ENCODE measurements around the gene CSPG5.

CSPG5 gene

DNA sequence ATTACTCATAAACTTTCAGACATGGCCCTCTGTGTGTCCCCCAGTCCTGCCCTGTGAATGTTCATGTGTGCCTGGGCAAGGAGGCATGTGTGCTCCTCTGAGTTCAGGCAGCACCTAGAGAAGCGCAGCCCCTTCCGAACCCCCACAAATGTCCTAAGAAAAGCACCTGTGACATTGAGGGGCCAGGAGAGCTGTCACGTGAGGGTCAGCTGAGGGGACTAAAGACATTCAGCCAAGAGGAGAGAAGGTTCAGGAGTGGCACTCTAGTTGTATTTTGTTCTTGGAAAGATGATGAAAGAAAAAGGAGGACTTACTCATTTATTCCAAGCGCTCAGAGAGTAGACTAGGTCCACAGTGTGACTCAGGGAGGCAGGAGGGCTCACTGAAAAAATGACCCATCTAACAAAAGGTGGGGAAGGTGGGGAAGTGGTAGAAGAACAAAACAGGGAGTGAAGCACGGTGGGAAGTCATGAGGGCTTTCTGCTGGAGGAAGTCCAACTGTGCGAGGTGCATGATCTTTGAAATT is 37.0 kb downstream of the CSPG5 start:
- TF ChIP-seq, protein P1, sequence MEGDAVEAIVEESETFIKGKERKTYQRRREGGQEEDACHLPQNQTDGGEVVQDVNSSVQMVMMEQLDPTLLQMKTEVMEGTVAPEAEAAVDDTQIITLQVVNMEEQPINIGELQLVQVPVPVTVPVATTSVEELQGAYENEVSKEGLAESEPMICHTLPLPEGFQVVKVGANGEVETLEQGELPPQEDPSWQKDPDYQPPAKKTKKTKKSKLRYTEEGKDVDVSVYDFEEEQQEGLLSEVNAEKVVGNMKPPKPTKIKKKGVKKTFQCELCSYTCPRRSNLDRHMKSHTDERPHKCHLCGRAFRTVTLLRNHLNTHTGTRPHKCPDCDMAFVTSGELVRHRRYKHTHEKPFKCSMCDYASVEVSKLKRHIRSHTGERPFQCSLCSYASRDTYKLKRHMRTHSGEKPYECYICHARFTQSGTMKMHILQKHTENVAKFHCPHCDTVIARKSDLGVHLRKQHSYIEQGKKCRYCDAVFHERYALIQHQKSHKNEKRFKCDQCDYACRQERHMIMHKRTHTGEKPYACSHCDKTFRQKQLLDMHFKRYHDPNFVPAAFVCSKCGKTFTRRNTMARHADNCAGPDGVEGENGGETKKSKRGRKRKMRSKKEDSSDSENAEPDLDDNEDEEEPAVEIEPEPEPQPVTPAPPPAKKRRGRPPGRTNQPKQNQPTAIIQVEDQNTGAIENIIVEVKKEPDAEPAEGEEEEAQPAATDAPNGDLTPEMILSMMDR (conservative IDR thresholded peaks at IDR 0.05; ENCODE audit: low read depth, low read length), result no peak
- H3K4me3 ChIP-seq (ENCODE audit: low read depth, low read length), result no peak overlapping the region
- DNase-seq (ENCODE audit: low read depth), result no peak

DNA sequence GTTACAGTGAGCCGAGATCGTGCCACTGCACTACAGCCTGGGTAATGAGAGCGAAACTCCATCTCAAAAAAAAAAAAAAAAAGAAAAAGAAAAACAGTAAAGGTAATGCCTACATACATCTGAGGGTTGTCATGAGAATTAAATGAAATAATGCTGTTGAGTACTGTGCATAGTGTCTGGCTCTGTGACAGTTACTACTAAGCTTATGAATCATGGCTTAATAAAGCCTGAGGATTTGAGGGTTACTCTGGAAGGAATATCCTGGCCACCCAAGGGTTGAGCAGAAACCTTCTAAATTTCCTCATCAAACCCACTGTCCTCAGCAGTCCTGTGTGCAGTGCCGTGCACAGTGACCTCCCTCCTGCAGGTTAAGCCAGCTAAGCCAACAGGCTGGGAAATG is 38.4 kb downstream of the CSPG5 start:
- H3K4me3 ChIP-seq (ENCODE audit: low read depth, low read length), result no peak overlapping the region
- no peak for DNase-seq (ENCODE audit: low read depth)
- TF ChIP-seq, protein P1 (conservative IDR thresholded peaks at IDR 0.05; ENCODE audit: low read depth, low read length), result no peak

DNA sequence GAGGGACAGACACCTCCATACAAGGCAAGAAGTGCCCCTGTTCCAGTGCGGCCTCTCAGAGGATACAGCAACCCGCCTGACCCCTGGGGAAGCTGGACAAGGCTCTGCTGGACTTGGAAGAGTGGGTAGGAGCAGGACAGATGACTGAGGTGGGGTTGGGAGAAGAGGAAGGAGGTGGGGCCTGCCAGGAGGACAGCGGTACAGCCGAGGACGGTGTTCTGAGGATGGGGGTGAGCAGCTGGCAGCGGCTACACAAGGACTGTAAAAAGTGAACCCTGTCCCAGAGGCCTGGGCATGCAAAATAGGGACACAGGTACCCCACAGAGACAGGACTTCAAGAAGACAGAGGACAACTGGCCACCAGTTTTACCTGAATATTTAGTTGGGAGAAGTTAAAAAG is 41.7 kb downstream of the CSPG5 start:
- TF ChIP-seq, protein P1 (conservative IDR thresholded peaks at IDR 0.05; ENCODE audit: low read depth, low read length), result no peak
- no peak overlapping the region for H3K4me3 ChIP-seq (ENCODE audit: low read depth, low read length)
- no peak for DNase-seq (ENCODE audit: low read depth)

DNA sequence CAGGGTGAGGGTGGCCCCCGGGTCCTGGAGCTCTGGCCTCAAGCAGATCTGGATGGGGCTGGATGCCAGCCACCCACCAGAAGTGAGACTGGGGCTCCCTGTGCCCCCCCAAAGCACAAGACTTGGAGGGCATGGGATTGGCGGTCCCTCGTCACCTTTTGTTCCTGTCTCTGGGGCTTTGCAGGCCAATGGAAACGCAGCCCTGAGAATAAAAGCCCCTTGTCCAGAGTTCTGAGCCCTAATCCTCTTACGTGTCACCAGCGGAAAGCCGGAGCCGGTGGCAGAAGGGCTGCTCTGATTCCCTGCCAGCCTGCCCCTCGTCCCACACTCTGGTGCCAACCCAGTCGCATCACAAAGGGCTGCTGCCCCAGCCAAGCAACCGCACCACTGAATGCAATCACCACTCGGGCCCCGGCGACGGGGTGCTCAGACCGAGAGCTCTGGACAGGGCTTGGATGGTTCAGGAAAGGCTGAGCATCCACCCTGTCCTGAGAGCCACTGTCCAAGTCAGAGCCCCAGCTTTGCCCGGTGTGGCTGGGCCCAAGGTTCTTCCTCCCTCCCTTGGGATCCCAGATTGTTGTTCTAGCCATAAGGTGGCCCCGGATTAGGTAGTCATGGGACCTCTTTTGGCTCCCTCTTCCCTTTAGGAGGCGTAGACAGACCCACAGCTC is 42.3 kb downstream of the CSPG5 start:
- no peak overlapping the region for H3K4me3 ChIP-seq (ENCODE audit: low read depth, low read length)
- TF ChIP-seq, protein P1 (conservative IDR thresholded peaks at IDR 0.05; ENCODE audit: low read depth, low read length), result no peak
- no peak for DNase-seq (ENCODE audit: low read depth)

DNA sequence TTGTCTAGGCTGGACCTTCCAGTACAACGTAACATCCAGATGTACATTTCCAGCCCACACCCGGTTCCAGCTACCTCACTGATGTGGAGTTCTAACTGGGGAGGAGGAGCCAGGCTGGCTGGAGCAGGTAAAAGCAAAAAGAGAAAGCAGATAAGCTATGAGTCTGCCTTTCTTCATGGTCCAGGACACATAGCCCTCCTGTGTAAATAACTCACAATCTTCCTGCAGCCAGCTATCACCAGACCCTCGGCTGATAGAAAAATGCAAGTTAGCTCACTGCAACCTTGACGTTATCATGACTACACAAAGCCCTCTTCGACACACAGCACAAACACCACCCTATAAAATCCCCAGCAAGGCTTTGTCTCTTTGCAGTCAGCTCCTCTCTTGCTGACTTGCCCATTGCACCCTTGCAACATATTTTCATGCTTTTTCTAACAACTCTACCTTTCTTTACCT is 44.6 kb downstream of the CSPG5 start:
- DNase-seq (ENCODE audit: low read depth), result no peak

DNA sequence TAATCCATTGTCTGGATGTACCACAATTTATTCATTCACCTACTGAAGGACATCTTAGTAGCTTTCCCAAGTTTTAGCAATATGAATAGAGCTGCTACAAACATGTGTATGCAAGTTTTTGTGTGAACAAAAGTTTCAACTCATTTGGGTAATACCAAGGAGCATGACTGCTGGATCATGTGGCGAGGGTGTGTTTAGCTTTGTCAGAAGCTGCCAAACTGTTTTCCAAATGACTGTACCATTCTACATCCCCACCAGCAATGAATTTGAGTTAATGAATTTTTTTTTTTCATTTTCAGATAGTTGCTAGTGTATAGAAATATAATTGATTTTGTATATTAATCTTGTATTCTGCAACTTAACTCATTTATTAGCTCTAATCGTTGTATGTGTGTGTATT is 45.2 kb downstream of the CSPG5 start:
- DNase-seq (ENCODE audit: low read depth), result no peak
- H3K4me3 ChIP-seq (ENCODE audit: low read depth, low read length), result no peak overlapping the region
- TF ChIP-seq, protein P1 (conservative IDR thresholded peaks at IDR 0.05; ENCODE audit: low read depth, low read length), result no peak

More for the DNA sequence above, 44.6 kb downstream of the CSPG5 start:
- TF ChIP-seq, protein P1 (conservative IDR thresholded peaks at IDR 0.05; ENCODE audit: low read depth, low read length), result no peak
- no peak overlapping the region for H3K4me3 ChIP-seq (ENCODE audit: low read depth, low read length)
